ENCODE results near the gene FBRSL1. TPM values are rescaled to one million over a fixed set of nuclear protein-coding genes. Genes with fewer than 3 reads are reported as not detected.

FBRSL1 gene
- total RNA-seq, 4 donors from 2014 or later = 5.9 to 16.0 (median 9.4) TPM

GRCh38 chr12:132534076-132534475 lies 44.1 kb downstream of the FBRSL1 start:
- DNase-seq (ENCODE audit: low spot score) (no peak), ATAC-seq (ENCODE audit: low FRiP score) (no peak)
- no peak for TF ChIP-seq CTCF (IDR thresholded peaks at IDR 0.05)

GRCh38 chr12:132535019-132535418 lies 45.1 kb downstream of the FBRSL1 start:
- ATAC-seq (ENCODE audit: low FRiP score) (no peak), DNase-seq (ENCODE audit: low spot score) (no peak)
- no peak for TF ChIP-seq CTCF (IDR thresholded peaks at IDR 0.05)

- no peak for DNase-seq (ENCODE audit: low spot score)
- no peak for ATAC-seq (ENCODE audit: low FRiP score)
- TF ChIP-seq CTCF (IDR thresholded peaks at IDR 0.05) = no peak
Measured at GRCh38 chr12:132536102-132536876, 46.3 kb downstream of the FBRSL1 start.

- TF ChIP-seq CTCF (IDR thresholded peaks at IDR 0.05) = no peak
- no peak for DNase-seq (ENCODE audit: low spot score)
Measured at GRCh38 chr12:132537049-132537448, 47.1 kb downstream of the FBRSL1 start.

GRCh38 chr12:132537836-132538662 lies 48.1 kb downstream of the FBRSL1 start:
- DNase-seq (ENCODE audit: low spot score) (no peak), ATAC-seq (ENCODE audit: low FRiP score) (no peak)
- TF ChIP-seq CTCF (IDR thresholded peaks at IDR 0.05) = no peak

More at GRCh38 chr12:132537049-132537448, 47.1 kb downstream of the FBRSL1 start:
- no peak for ATAC-seq (ENCODE audit: low FRiP score)

- DNase-seq (ENCODE audit: low spot score) (no peak), ATAC-seq (ENCODE audit: low FRiP score) (no peak)
- no peak for TF ChIP-seq CTCF (IDR thresholded peaks at IDR 0.05)
Measured at GRCh38 chr12:132538663-132538990, 48.7 kb downstream of the FBRSL1 start.
